GM18502 (cell line): ENCODE measurements around the gene LCN6.
A peak's percentile ranks its signal among the peaks of the same experiment; 100 is the strongest.
"Not testable (repeated sequence)": the region's sequence is repeated elsewhere in the genome, so short reads cannot be mapped to it uniquely, and the experiment has no call there.

Experiments
- ATAC-seq: cut with Tn5 transposase; IDR thresholded peaks from one replicate; pipeline ENCODE4 v1.9.1; 2021; ENCODE audit warnings: mild to moderate bottlenecking; ENCODE audit not compliant: unreplicated experiment, poor library complexity

LCN6 gene, protein sequence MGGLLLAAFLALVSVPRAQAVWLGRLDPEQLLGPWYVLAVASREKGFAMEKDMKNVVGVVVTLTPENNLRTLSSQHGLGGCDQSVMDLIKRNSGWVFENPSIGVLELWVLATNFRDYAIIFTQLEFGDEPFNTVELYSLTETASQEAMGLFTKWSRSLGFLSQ

DNA sequence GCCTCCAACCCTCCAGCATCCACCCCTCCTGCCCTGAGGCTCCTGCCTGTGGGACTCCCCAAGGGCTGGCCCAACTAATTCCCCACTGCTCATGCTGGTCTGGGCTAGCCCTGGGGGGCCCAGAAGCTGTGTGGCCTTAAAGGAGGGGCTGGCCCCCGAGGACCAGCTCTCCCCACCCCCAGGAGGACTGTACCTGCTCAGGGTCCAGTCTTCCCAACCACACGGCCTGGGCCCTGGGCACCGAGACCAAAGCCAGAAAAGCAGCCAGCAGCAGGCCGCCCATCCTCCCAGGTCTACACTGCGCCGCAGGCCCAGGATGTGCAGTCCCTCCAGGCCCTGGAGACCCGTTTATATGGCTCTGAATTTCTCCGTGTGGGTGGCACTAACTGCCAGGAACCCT, at the start of gene LCN6:
LCN6 (minus strand) TSS at position 325 of the 400 bp plus-strand sequence; CDS start at position 283, 42 bp downstream.
- no peak for ATAC-seq

DNA sequence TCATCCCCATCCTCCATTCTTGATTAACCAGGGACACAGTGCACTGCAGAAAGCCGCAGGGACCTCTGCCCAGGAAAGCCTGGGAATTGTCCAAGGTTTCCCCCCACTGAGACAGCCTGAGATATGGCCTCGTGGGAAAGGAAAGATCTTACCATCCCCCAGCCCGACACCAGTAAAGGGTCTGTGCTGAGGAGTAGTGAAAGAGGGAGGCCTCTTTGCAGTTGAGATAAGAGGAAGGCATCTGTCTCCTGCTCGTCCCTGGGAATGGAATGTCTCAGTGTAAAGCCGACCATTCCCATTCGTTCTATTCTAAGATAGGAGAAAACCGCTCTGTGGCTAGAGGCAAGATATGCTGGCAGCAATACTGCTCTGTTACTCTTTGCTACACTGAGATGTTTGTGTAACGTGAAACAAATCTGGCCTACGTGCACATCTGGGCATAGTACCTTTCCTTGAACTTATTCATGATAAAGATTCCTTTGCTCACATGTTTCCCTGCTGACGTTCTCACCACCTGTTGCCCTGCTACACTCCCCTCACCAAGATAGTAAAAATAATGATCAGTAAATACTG, 48.5 kb upstream of the LCN6 start:
- not testable (repeated sequence) for ATAC-seq

- ATAC-seq, result no peak
These were observed 48.0 kb upstream of the LCN6 start, which contains the start of gene CCDC183 for GRCh38 chr9:136796238-136796774. CCDC183 (plus strand) TSS chr9:136796338; CDS start chr9:136796398, 60 bp downstream.

GRCh38 chr9:136795000-136795348, 46.6 kb upstream of the LCN6 start:
- no peak for ATAC-seq

GRCh38 chr9:136794281-136794999, 46.1 kb upstream of the LCN6 start:
- ATAC-seq, result no peak

- ATAC-seq, result no peak
These were observed 45.0 kb upstream of the LCN6 start for GRCh38 chr9:136793086-136793946.

DNA sequence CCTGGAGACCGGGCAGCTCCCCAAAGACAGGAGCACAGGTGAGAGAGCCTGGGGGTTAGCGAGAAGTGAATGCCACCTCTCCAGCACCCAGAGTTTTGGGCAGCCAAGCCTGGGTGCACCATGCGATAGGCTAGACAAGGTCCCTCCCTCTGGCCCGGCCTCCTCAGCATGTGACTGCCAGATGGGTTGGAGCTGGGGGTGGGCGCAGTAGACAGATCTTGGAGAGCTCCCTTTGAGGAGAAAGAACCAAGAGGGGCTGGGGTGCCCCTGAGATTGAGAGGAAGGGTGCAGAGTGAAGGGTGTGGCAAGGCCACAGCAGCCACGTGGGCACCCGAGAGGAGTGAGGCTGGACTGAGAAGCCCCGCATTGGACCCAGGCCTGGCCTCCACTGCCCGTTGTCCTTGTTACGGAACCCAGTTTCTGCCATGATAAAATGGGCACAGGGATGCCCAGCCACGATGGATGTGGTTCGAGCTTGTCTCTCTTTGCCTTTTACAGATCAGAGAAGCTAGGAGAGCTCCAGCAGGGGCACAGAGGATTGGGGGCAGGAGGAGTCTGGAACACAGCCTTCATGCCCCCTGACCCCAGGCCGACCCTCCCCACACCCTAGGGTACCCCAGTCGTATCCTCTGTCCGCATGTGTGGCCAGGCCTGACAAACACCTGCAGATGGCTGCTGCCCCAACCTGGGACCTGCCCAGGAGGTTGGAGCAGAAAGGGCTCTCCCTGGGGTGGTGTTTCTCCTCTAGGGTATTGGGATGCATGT, 44.2 kb upstream of the LCN6 start:
- no peak for ATAC-seq

- peak; percentile 29 for ATAC-seq
These were observed 43.4 kb upstream of the LCN6 start for GRCh38 chr9:136791516-136792276.

GRCh38 chr9:136790640-136791515, 42.6 kb upstream of the LCN6 start, which contains the start of gene TMEM141:
TMEM141 (plus strand) TSS chr9:136791344; CDS start chr9:136791371, 27 bp downstream.
- peak; percentile 78 for ATAC-seq

DNA sequence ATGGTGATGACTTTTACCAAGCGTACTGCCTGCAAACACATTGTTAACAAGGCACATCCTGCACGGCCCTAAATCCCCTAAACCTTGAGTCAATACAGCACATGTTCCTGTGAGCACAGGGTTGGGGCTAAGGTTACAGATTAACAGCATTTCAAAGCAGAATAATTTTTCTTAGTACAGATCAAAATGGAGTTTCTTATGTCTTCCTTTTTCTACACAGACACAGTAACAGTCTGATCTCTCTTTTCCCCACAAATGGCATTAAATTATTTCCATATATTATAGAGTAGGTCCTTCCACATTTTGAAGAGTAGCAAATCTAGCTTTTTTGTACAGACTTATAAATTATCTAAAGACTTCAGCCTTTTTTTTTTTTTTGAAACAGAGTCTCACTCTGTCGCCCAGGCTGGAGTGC, 41.2 kb upstream of the LCN6 start:
- ATAC-seq, result no peak

DNA sequence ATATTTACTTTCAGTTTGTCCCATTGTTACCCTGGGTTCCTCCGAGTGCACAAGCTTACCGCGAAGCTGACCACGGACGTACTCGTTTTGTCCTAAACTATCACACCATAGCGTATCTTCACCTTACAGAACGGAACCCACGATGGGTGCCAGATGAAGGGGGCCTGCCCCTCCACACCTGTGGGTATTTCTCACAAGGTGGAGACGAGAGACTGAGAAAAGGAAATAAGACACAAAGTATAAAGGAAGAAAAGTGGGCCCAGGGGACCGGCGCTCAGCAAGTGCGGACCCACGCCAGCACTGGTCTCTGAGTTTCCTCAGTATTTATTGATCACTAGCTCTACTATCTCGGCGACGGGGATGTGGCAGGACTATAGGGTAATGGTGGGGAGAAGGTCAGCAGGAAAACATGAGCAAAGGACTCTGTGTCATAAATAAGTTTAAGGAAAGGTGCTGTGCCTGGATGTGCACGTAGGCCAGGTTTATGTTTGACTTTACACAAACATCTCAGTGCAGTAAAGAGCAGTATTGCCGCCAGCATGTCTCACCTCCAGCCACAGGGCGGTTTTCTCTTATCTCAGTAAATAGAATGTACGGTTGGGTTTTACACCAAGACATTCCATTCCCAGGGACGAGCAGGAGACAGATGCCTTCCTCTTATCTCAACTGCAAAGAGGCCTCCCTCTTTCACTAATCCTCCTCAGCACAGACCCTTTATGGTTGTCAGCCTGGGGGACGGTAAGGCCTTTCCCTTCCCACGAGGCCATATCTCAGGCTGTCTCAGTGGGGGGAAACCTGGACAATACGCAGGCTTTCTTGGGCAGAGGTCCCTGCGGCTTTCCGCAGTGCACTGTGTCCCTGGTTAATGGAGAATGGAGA, 40.6 kb upstream of the LCN6 start:
- not testable (repeated sequence) for ATAC-seq

DNA sequence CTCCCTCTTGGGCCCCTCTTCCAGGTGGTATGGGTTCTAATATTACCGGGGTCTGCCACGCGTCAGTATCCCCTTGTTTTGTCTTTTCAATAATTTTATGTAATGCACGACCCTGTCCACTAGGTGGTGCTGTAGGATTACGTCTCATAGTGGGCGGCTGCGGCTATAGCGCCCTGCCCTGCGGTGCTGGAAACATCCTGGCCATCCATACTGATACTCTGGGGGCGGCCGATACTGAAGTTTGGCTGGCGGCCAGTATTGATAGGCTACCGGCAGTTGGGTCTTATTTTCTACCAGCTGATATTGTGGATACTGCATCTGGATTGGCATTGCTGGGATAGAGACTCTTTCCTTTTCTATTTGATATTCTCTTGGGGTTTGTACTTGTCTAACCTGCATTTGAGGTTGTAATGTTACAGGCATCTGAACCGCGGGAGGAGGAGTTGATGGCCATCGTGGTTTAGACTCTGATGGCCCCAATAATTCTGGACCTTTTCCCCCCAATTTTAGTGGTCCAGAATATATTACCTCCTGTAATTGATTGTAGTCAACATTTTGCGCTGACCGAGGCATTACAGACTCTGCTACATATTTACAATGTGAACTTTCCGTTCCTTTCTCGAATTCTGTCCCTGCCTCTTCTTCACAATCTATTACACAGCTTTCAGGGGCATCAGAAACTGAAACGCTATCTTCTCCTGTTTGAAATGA, 39.5 kb upstream of the LCN6 start:
- ATAC-seq, result no peak

DNA sequence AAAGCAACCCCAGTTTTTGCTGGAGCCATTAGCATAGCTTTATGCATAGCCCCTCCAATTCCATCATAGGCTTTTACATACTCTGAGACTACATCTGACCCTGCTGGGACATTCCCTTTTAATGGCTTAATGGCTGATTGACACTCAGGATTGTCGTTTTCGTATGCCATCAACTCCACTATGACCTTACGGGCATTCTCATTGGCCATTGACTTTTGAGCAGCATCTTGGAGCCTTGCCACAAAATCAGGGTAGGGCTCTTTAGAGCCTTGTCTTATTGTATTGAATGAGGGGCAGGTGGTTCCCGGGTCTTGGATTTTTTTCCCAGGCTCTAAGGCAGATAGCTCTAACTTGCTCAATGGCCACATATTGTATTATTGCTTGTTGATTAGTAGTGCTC, 38.7 kb upstream of the LCN6 start:
- ATAC-seq, result not testable (repeated sequence)

DNA sequence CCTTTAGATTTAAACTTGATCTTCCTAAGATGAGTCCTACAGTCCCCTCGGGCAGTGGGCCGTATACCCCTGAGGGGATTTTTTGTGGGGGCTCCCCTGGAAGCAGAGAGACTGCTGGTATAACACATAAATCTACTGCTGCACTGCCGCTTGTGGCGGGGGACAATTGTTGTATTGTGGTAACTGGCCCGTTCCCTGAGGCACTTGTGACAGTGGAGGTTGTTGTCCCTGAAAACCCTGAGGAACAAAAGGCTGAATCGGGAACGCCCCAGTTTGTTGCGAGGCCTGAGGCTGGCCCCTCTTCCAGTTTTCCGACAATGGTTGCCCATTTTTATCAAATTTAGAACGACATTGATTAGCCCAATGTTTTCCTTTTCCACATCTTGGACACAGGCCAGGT, 38.1 kb upstream of the LCN6 start:
- no peak for ATAC-seq

GRCh38 chr9:136785565-136786355, 37.4 kb upstream of the LCN6 start:
- not testable (repeated sequence) for ATAC-seq

DNA sequence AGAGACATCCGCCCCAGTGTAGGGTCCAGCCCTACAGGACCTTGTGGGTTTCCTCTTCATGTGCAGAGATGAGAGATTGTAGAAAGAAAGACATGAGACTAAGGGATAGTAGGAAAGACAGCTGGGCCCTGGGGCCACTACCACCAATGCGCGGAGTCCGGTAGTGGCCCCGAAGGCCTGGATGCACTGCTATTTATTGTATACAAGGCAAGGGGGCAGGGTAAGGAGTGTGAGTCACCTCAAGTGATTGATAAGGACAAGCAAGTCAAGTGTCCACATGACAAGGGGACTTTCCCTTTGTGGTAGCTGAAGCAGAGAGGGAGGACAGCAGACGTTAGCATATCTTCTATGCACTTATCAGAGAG, 36.7 kb upstream of the LCN6 start:
- no peak for ATAC-seq
